Progenitor cell of endocrine pancreas (in vitro differentiated cells): ENCODE data around the gene MEIS1. TPM values are rescaled to one million over a fixed set of nuclear protein-coding genes. Genes with fewer than 3 reads are reported as not detected.
A peak's percentile ranks its signal among the peaks of the same experiment; 100 is the strongest.

ENCODE experiments used
- DNase-seq: peaks from one replicate; pipeline ENCODE4 v3.0.0; 2021; ENCODE audit warnings: low spot score; ENCODE audit not compliant: unreplicated experiment
- H3K27ac Mint-ChIP-seq: 2 replicates; pipeline ENCODE4 v1.8.0; 2021; ENCODE audit warnings: mild to moderate bottlenecking, moderate library complexity, mixed read lengths
- H3K27me3 Mint-ChIP-seq: 2 replicates; pipeline ENCODE4 v1.8.0; 2021; ENCODE audit warnings: mixed read lengths
- H3K36me3 Mint-ChIP-seq: 2 replicates; pipeline ENCODE4 v1.8.0; 2022; ENCODE audit warnings: mixed read lengths; ENCODE audit not compliant: insufficient read depth
- H3K4me1 Mint-ChIP-seq: 2 replicates; pipeline ENCODE4 v1.8.0; 2021; ENCODE audit warnings: low read depth, mixed read lengths
- H3K4me3 Mint-ChIP-seq: 2 replicates; pipeline ENCODE4 v1.8.0; 2021; ENCODE audit warnings: low read depth, mild to moderate bottlenecking, moderate library complexity, mixed read lengths
- H3K9me3 Mint-ChIP-seq: 2 replicates; pipeline ENCODE4 v1.8.0; 2021; ENCODE audit warnings: low read depth, mixed read lengths
- CTCF ChIP-seq: fragments of 200-600 bp; sonication (generic); IDR thresholded peaks from one replicate; pipeline ENCODE4 v1.5.0; 2021; ENCODE audit warnings: antibody characterized with exemption, mild to moderate bottlenecking; ENCODE audit not compliant: unreplicated experiment
- total RNA-seq: library from RNA; stranded (reverse); gene quantifications from 2 replicates; pipeline ENCODE4 v1.2.1, GENCODE V29; 2021

MEIS1 gene
- total RNA-seq, 1 donor from 2014 or later: 296 TPM

DNA sequence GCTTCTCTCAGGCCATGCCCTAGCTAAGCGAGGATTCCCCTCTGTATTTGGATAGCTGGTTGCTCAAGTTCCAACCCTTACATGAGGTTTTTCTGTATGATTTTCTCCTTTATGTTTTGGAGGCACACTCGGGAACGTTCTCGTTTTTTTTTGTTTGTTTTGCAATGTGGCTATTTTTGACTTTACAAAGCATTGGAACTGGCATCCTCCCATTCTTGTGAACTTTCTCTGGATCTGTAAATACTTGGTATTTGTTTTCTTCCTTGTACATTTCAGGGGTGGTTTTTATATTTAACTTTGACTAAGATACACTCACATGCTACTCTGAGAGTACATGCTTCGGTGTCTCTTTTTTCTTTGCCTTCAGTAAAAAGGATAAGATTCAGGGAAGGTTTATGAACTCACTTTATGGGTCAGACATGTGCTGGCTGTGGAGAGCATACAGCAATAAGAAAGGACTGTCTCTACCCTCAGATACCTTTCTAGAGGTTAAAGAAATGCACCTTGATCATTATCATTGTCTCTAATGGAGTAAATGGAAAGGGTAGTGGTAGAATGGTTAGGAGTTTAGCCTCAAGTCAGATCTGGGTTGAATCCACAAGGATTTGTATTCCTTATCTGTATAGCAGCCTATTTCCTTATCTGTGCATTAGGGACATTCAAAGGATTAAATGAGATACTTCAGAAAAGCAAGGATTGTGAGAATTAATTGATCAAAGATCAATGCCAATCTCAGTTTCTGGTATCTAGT, 61.9 kb downstream of the MEIS1 start:
- no peak for TF ChIP-seq CTCF
- Mint-ChIP-seq H3K4me3 (peak overlapping the region; percentile 15), H3K9me3 (no peaks in the 10 kb centered on the region), H3K36me3 (peaks cover 43% of the 10 kb centered on the region), H3K27ac (peak overlapping the region; percentile 93), H3K27me3 (no peaks in the 10 kb centered on the region), H3K4me1 (peaks cover 66% of the 10 kb centered on the region)
- DNase-seq: no peak

DNA sequence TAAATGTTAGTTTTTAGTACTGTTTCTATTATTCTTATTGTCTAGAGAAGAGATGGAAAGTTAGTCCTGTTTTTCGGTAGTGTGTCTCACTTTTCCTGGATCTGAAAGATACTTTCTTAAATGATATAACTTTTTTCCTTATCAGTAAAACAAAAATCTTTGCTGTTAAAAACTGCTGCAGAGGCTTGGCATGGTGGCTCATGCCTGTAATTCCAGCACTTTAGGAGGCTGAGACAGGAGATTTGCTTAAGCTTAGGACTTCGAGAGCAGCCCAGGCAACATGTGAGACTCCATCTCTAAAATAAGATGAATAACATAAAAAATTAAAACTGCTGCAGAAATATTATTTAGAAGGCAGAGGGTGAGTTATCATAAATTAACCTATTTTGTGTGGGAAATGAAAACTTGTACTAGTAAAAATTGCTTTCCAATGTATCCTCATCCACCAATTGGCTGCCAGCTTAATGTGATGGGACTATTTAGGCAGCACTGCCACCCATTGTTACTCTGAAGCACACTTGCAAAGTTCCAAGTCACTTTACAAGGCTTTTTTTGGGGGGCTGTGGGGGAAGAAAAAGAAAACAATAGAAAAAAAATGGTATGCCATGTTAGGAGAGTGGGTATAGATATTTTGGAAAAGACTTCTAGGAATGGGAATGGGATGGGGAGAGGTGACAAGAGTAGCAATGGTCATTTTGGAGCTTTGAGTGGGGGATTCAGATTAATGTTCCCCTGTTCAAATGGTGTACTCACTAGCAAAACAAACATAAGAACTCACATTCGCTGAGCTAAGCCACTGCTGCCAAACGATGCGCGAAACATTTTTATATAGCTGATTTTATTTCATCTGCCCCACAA, 62.7 kb downstream of the MEIS1 start:
- Mint-ChIP-seq H3K36me3 (peaks cover 41% of the 10 kb centered on the region), H3K4me3 (no peak overlapping the region), H3K27ac (peak overlapping the region; percentile 93), H3K27me3 (no peaks in the 10 kb centered on the region), H3K9me3 (no peaks in the 10 kb centered on the region), H3K4me1 (peaks cover 60% of the 10 kb centered on the region)
- TF ChIP-seq CTCF: no peak
- no peak for DNase-seq

- H3K9me3 Mint-ChIP-seq: no peaks in the 10 kb centered on the region
- H3K36me3 Mint-ChIP-seq: peaks cover 42% of the 10 kb centered on the region
- TF ChIP-seq CTCF: no peak
- H3K27ac Mint-ChIP-seq: peak overlapping the region; percentile 18
- DNase-seq: no peak
- no peak overlapping the region for H3K4me3 Mint-ChIP-seq
- peaks cover 56% of the 10 kb centered on the region for H3K4me1 Mint-ChIP-seq
- no peaks in the 10 kb centered on the region for H3K27me3 Mint-ChIP-seq
These were observed 63.5 kb downstream of the MEIS1 start for GRCh38 chr2:66498289-66498975.

- Mint-ChIP-seq H3K27ac (no peak overlapping the region), H3K27me3 (no peaks in the 10 kb centered on the region), H3K9me3 (no peaks in the 10 kb centered on the region), H3K4me3 (no peak overlapping the region), H3K4me1 (peaks cover 47% of the 10 kb centered on the region), H3K36me3 (peaks cover 27% of the 10 kb centered on the region)
- TF ChIP-seq CTCF: no peak
- no peak for DNase-seq
These were observed 66.3 kb downstream of the MEIS1 start for GRCh38 chr2:66501267-66501666.

GRCh38 chr2:66506265-66506664, 71.3 kb downstream of the MEIS1 start:
- Mint-ChIP-seq H3K27me3 (no peaks in the 10 kb centered on the region), H3K4me1 (peaks cover 58% of the 10 kb centered on the region), H3K27ac (peak overlapping the region; percentile 34), H3K36me3 (peaks cover 18% of the 10 kb centered on the region), H3K9me3 (no peaks in the 10 kb centered on the region), H3K4me3 (no peak overlapping the region)
- no peak for DNase-seq
- TF ChIP-seq CTCF: no peak
